Posterior cingulate gyrus (tissue), 11 donors: ENCODE results near the gene GNB3.
"Not testable (repeated sequence)": the region's sequence is repeated elsewhere in the genome, so short reads cannot be mapped to it uniquely, and the experiment has no call there.

ENCODE experiments used
- DNase-seq, 10 donors: peaks; one replicate each; pipeline versions ENCODE4 v3.0.0 to v3.0.0-alpha.2; 2020 to 2021; ENCODE audit warnings: mixed read lengths in 3 of 10
- intact Hi-C: fragments of 100-400 bp; cut with DNase I; formaldehyde crosslinking; loops from one replicate; pipeline ENCODE4 v1.15.1; 2023

Gene GNB3

GRCh38 chr12:6871052-6871957 is 30.6 kb downstream of the GNB3 start:
- intact Hi-C loops = no loop called here
- peak in 2 of 10 donors; percentile 61 to 73 for DNase-seq

- intact Hi-C loops = loop anchor here (1.0 kb wide), 1 partner anchor 19 kb away; no protein-coding TSS in a partner anchor
- peak; percentile 70 to 97 (median 84) for DNase-seq
Measured at GRCh38 chr12:6872073-6873048, 31.6 kb downstream of the GNB3 start.

DNA sequence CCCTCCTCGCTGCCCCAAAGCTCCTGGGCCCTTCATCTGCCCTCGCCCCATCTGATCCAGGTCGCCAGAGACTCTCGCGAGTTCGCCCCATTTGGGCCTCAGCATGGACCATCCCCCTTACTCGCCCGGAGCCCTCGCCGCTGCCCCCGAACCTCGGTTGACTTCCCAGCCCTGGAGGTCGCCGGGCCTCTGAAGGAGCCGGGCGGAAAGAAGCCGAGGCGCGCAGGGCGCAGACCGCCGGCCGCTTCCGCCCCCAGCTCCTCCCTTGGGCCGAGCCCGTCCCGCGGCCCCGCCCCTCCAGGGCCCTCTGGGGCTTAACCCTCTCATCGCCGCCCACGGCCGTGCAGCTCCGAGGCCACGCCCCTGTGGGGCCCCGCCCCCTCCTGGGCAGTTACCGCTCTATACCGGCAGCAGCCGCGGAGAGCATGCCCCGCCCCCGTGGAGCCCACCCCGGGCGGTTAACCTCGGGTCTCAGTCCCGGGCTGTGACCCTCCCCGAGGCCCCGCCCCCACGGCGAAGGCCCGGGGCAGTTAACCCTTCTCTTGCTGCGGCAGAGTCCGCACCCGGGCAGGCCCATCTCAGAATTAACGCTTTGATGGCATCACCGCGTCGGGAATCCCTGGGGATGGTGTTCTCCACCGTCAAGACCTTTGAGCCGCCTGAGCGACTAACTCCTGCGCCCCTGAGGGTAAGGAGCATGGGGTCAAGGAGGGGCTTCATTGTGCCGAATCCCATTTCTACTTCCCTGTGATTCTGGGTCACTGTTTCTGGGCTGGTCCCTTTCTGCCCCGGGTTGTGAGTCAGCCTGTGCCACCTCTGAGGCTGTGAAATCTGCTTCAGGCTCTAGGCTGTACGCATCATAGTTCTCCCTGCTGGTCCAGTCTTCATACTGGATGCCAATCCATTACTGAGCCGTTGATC is 32.6 kb downstream of the GNB3 start, which contains the start of gene SPSB2:
Gene SPSB2, minus strand, starts transcription at position 210 of the 921 bp plus-strand sequence. CDS start 402 bp downstream, outside the sequence.
- intact Hi-C loops = loop anchor here (1.0 kb wide), 1 partner anchor 18 kb away; no protein-coding TSS in a partner anchor

GRCh38 chr12:6874015-6874368 is 33.3 kb downstream of the GNB3 start:
- peak in 1 of 10 donors; percentile 31 for DNase-seq
- intact Hi-C loops = not testable (repeated sequence)

More for the DNA sequence above, 32.6 kb downstream of the GNB3 start, which contains the start of gene SPSB2:
- peak; percentile 88 to 99 (median 94) for DNase-seq

- DNase-seq, intact Hi-C loops: not testable (repeated sequence)
Measured at GRCh38 chr12:6879824-6880223, 39.1 kb downstream of the GNB3 start.

DNA sequence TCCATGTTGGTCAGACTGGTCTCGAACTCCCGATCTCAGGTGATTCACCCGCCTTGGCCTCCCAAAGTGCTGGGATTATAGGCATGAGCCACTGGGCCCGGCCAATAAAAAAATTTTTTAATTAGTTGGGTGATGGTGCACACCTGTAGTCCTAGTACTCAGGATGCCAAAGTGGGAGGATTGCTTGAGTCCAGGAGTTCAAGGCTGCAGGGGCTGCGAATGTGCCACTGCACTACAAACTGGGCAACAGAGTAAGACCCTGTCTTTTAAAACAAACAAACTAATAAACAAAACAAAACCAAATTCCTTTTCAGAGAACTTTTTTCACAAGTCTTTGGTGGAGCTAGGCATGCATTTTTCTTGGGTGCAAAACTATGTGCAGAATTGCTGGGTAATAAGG is 42.5 kb downstream of the GNB3 start:
- intact Hi-C loops = no loop called here
- DNase-seq = no peak

DNA sequence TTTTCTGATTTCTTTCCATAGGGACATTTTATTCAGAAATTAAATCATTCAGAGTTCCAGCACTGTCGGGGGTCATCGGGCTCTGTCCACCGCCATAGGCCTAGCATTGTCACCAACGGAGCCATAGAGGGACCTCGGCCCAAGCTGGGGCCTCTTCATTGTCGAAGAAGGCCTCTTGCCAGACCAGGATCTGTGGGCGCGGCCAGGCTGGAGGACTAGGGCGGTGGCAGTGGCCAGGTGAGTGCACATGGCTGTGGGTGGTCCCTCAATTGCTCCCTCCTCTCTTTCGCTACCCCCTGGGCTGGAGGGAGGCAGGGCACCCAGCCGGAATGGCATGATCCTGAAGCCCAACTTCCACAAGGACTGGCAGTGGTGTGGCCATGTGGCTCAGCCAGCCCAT is 43.0 kb downstream of the GNB3 start:
- DNase-seq = no peak
- intact Hi-C loops = no loop called here

- DNase-seq = peak in 1 of 10 donors; percentile 45
- intact Hi-C loops = no loop called here
Measured at GRCh38 chr12:6884539-6884938, 43.8 kb downstream of the GNB3 start.

GRCh38 chr12:6886206-6886999 is 45.7 kb downstream of the GNB3 start:
- intact Hi-C loops = not testable (repeated sequence)
- DNase-seq = peak in 1 of 10 donors; percentile 7

- DNase-seq = peak in 1 of 10 donors; percentile 43
Measured at GRCh38 chr12:6887460-6887859, 46.7 kb downstream of the GNB3 start.

GRCh38 chr12:6888360-6888759 is 47.6 kb downstream of the GNB3 start:
- no peak for DNase-seq
- intact Hi-C loops = no loop called here

More at GRCh38 chr12:6887460-6887859, 46.7 kb downstream of the GNB3 start:
- intact Hi-C loops = no loop called here

GRCh38 chr12:6888794-6889193 is 48.1 kb downstream of the GNB3 start:
- intact Hi-C loops = not testable (repeated sequence)

GRCh38 chr12:6889775-6890573 is 49.2 kb downstream of the GNB3 start:
- DNase-seq = peak in 1 of 10 donors; percentile 78
- intact Hi-C loops = not testable (repeated sequence)

More at GRCh38 chr12:6888794-6889193, 48.1 kb downstream of the GNB3 start:
- DNase-seq = peak in 1 of 10 donors; percentile 14

GRCh38 chr12:6890789-6891645 is 50.3 kb downstream of the GNB3 start:
- intact Hi-C loops = loop anchor here (1.0 kb wide), 1 partner anchor 18 kb away; the partner anchor contains the start of gene SPSB2
- peak; percentile 96 to 100 (median 98) for DNase-seq

DNA sequence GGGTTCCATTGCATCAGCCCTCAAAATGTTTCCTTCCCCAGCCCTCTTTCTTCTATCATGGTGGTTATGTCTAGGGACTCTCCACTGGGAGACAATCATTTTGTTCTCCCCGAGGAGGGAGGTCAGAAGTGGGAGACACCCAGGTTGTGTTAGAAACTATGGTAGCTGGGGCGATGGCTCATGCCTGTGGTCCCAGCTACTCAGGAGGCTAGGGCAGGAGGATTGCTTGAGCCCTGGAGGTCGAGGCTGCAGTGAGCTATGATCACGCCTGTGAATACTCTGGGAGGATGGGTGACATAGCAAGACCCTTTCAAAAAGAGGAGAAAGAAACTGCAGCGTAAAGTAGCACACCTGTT is 50.9 kb downstream of the GNB3 start:
- DNase-seq = peak in 1 of 10 donors; percentile 60
- intact Hi-C loops = loop anchor here (1.0 kb wide), 1 partner anchor 18 kb away; the partner anchor contains the start of gene SPSB2

DNA sequence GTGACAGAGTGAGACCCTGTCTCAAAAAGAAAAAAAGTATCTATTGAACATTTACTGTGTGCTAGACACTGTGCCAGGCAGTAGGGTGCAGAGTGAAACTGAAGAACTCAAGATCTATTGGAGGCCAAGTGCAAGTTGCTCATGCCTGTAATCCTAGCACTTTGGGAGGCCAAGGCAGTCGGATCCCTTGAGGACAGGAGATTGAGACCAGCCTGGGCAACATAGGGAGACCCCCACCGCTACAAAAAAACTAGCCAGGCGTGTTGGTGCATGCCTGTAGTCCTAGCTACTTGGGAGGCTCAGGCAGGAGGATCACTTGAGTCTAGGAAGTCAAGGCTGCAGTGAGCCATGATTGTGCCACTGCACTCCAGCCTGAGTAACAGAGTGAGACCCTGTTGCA is 52.0 kb downstream of the GNB3 start:
- intact Hi-C loops = not testable (repeated sequence)
- DNase-seq = peak in 1 of 10 donors; percentile 10

GRCh38 chr12:6894321-6894720 is 53.6 kb downstream of the GNB3 start:
- no peak for DNase-seq
- intact Hi-C loops = no loop called here
